IMR-90 (cell line): ENCODE measurements around the gene DYTN. TPM values are rescaled to one million over a fixed set of nuclear protein-coding genes. Genes with fewer than 3 reads are reported as not detected.

ENCODE experiments used
- ATAC-seq: fragments of 200-7000 bp; cut with Tn5 transposase; 2 replicates; pipeline ENCODE4 v1.9.1; 2020; ENCODE audit warnings: low read depth, mild to moderate bottlenecking, moderate library complexity
- BruUV-seq: library from RNA; stranded (reverse); fragments of 400-500 nt; replicated peaks from 2 replicates; lab custom pipeline; 2021; lab: Mats Ljungman, UMichigan
- CTCF ChIA-PET: fragments of 300-600 bp; formaldehyde crosslinking; extraction: SDS; loops from one replicate; lab custom pipeline; 2021; ENCODE audit warnings: antibody characterized with exemption; lab: Yijun Ruan, JAX
- POLR2A ChIA-PET: fragments of 300-600 bp; sonication (Branson Sonifier 250); formaldehyde crosslinking; loops from one replicate; lab custom pipeline; 2022; ENCODE audit warnings: antibody characterized with exemption; ENCODE audit not compliant: unreplicated experiment; lab: Charles Lee
- DNase-seq: peaks from one replicate; pipeline ENCODE4 v3.0.0; 2013
- H2AFZ ChIP-seq: replicated peaks from 2 replicates; pipeline ENCODE3; 2013; ENCODE audit warnings: low read length, mild to moderate bottlenecking; ENCODE audit not compliant: poor library complexity
- H2AK5ac ChIP-seq: 2 replicates; pipeline ENCODE4 v1.6.1; 2013; ENCODE audit warnings: low read depth, low read length, inconsistent platforms
- H2AK9ac ChIP-seq: replicated peaks from 2 replicates; pipeline ENCODE3; 2013; ENCODE audit warnings: mild to moderate bottlenecking, low read depth, low read length, moderate library complexity; ENCODE audit not compliant: poor library complexity
- H2BK120ac ChIP-seq: 2 replicates; pipeline ENCODE4 v1.6.1; 2013; ENCODE audit warnings: low read depth, low read length, inconsistent platforms
- H2BK15ac ChIP-seq: 3 replicates; pipeline ENCODE4 v1.6.1; 2013; ENCODE audit warnings: low read depth, low read length, inconsistent platforms
- H2BK20ac ChIP-seq: 2 replicates; pipeline ENCODE4 v1.6.1; 2013; ENCODE audit warnings: low read depth, mild to moderate bottlenecking, inconsistent platforms, low read length, moderate library complexity
- H2BK5ac ChIP-seq: 2 replicates; pipeline ENCODE4 v1.6.1; 2013; ENCODE audit warnings: mild to moderate bottlenecking, low read depth, low read length, inconsistent platforms; ENCODE audit not compliant: poor library complexity, severe bottlenecking
- H3K14ac ChIP-seq: replicated peaks from 2 replicates; pipeline ENCODE4 v1.6.1; 2013; ENCODE audit warnings: low read depth, low read length, inconsistent platforms
- H3K18ac ChIP-seq: 2 replicates; pipeline ENCODE4 v1.6.1; 2013; ENCODE audit warnings: low read depth, low read length, control low read depth
- H3K23ac ChIP-seq: 2 replicates; pipeline ENCODE4 v1.6.1; 2013; ENCODE audit warnings: low read depth, low read length, inconsistent platforms
- H3K27ac ChIP-seq: 2 replicates; pipeline ENCODE4 v1.5.1; 2013; ENCODE audit warnings: mild to moderate bottlenecking, control low read depth, low read length; ENCODE audit not compliant: insufficient read depth
- H3K27me3 ChIP-seq: 2 replicates; pipeline ENCODE4 v1.6.1; 2013; ENCODE audit warnings: low read length; ENCODE audit not compliant: control insufficient read depth, insufficient read depth
- H3K36me3 ChIP-seq: 2 replicates; pipeline ENCODE4 v1.6.1; 2013; ENCODE audit warnings: low read length, mixed read lengths; ENCODE audit not compliant: control insufficient read depth, insufficient read depth
- H3K4ac ChIP-seq: 2 replicates; pipeline ENCODE4 v1.6.1; 2013; ENCODE audit warnings: low read depth, low read length, inconsistent platforms
- H3K4me1 ChIP-seq: 2 replicates; pipeline ENCODE4 v1.6.1; 2013; ENCODE audit warnings: low read length, mixed read lengths; ENCODE audit not compliant: control insufficient read depth, insufficient read depth
- H3K4me2 ChIP-seq: 2 replicates; pipeline ENCODE4 v1.6.1; 2013; ENCODE audit warnings: low read depth, mild to moderate bottlenecking, control low read depth, low read length, moderate library complexity
- H3K4me3 ChIP-seq: 2 replicates; pipeline ENCODE4 v1.5.1; 2013; ENCODE audit warnings: low read depth, mild to moderate bottlenecking, control low read depth, low read length, moderate library complexity; ENCODE audit not compliant: insufficient read depth
- H3K56ac ChIP-seq: 2 replicates; pipeline ENCODE4 v1.6.1; 2013; ENCODE audit warnings: low read length, inconsistent platforms; ENCODE audit not compliant: insufficient read depth; ENCODE audit errors: extremely low read depth
- H3K79me1 ChIP-seq, 2 experiments: 2 replicates each; pipeline ENCODE4 v1.6.1; 2013; ENCODE audit warnings: low read length in 2 of 2, inconsistent platforms in 1 of 2, low read depth in 1 of 2
- H3K9ac ChIP-seq: 2 replicates; pipeline ENCODE4 v1.6.1; 2013; ENCODE audit warnings: low read depth, low read length, control low read depth
- H3K9me1 ChIP-seq: 2 replicates; pipeline ENCODE4 v1.6.1; 2013; ENCODE audit warnings: low read length, inconsistent platforms; ENCODE audit not compliant: insufficient read depth
- H3K9me3 ChIP-seq: 2 replicates; pipeline ENCODE4 v1.6.1; 2013; ENCODE audit warnings: low read length; ENCODE audit not compliant: control insufficient read depth, insufficient read depth
- H4K20me1 ChIP-seq: 2 replicates; pipeline ENCODE4 v1.6.1; 2013; ENCODE audit warnings: low read length, inconsistent platforms; ENCODE audit not compliant: insufficient read depth
- H4K5ac ChIP-seq: 2 replicates; pipeline ENCODE4 v1.6.1; 2013; ENCODE audit warnings: mild to moderate bottlenecking, low read depth, low read length, control low read depth
- H4K8ac ChIP-seq, 2 experiments: 2 replicates each; pipeline ENCODE4 v1.6.1; 2013; ENCODE audit warnings: low read depth in 2 of 2, low read length in 2 of 2, control low read depth in 1 of 2, inconsistent platforms in 1 of 2
- H4K91ac ChIP-seq: 2 replicates; pipeline ENCODE4 v1.6.1; 2013; ENCODE audit warnings: low read depth, low read length, inconsistent platforms; ENCODE audit not compliant: insufficient read depth
- BHLHE40 ChIP-seq: fragments of 150-350 bp; IDR thresholded peaks from 2 replicates; pipeline ENCODE4 v1.6.1; 2016; ENCODE audit warnings: mild to moderate bottlenecking, low read depth, low read length
- FOS ChIP-seq: fragments of 150-350 bp; IDR thresholded peaks from 2 replicates; pipeline ENCODE4 v1.6.1; 2016; ENCODE audit warnings: low read depth, low read length
- MAFK ChIP-seq: IDR thresholded peaks from 2 replicates; pipeline ENCODE4 v1.6.1; 2012; ENCODE audit warnings: low read depth, low read length, improper control_type of control experiment
- MAZ ChIP-seq: IDR thresholded peaks from 2 replicates; pipeline ENCODE4 v1.6.1; 2012; ENCODE audit warnings: low read depth, mild to moderate bottlenecking, low read length, improper control_type of control experiment, moderate library complexity, borderline replicate concordance
- MXI1 ChIP-seq: IDR thresholded peaks from 2 replicates; pipeline ENCODE4 v1.6.1; 2012; ENCODE audit warnings: low read depth, mild to moderate bottlenecking, low read length, moderate library complexity, borderline replicate concordance
- POLR2A ChIP-seq: IDR thresholded peaks from 2 replicates; pipeline ENCODE4 v1.6.1; 2012; ENCODE audit warnings: mild to moderate bottlenecking, low read depth, low read length
- RCOR1 ChIP-seq: IDR thresholded peaks from 2 replicates; pipeline ENCODE4 v1.6.1; 2012; ENCODE audit warnings: mild to moderate bottlenecking, low read length, improper control_type of control experiment; ENCODE audit not compliant: insufficient replicate concordance
- SMC3 ChIP-seq: fragments of 150-350 bp; IDR thresholded peaks from 2 replicates; pipeline ENCODE4 v1.6.1; 2016; ENCODE audit warnings: low read depth, mild to moderate bottlenecking, antibody characterized with exemption, low read length, moderate library complexity
- WGBS, 2 experiments: methylation state at CpG; one replicate each; pipeline versions ENCODE4 v1.1.5 to v1.1.7; 2013; ENCODE audit warnings: missing lambda C conversion rate in 2 of 2; ENCODE audit not compliant: insufficient read length in 1 of 2; ENCODE audit errors: extremely low coverage in 2 of 2; 5-methylcytosine and 5-hydroxymethylcytosine counted together
- dilution Hi-C: fragments of 300-500 bp; cut with HindIII; formaldehyde crosslinking; loops from one replicate; pipeline ENCODE4 v1.14.3; 2018; ENCODE audit warnings: low sequenced_read_pairs; ENCODE audit not compliant: unreplicated experiment
- in situ Hi-C: fragments of 300-500 bp; cut with MboI; formaldehyde crosslinking; loops from 3 replicates; pipeline ENCODE4 v1.14.3; 2019; ENCODE audit warnings: low sequenced_read_pairs, inconsistent platforms, mixed read lengths
- intact Hi-C: fragments of 100-400 bp; cut with micrococcal nuclease; formaldehyde crosslinking; loops from 2 replicates; pipeline ENCODE4 v1.10.0; 2022
- polyA plus RNA-seq, 3 experiments: library from polyadenylated mRNA; depleted of rRNA; stranded (reverse); fragments of >200 nt; gene quantifications; 2 replicates each; pipeline ENCODE4 v1.2.3, GENCODE V29; 2012; ENCODE audit warnings: low replicate concordance in 1 of 3
- total RNA-seq: library from RNA; depleted of rRNA; stranded (reverse); fragments of >200 nt; gene quantifications from 2 replicates; pipeline ENCODE4 v1.2.3, GENCODE V29; 2012
- TF ChIP-seq, protein P1 (sequence below): conservative IDR thresholded peaks from 2 replicates; pipeline ENCODE4 v1.5.1; 2012; ENCODE audit warnings: mild to moderate bottlenecking, low read depth, low read length, improper control_type of control experiment
- TF ChIP-seq, protein P2 (sequence below): fragments of 150-350 bp; IDR thresholded peaks from 2 replicates; pipeline ENCODE4 v1.6.1; 2017; ENCODE audit warnings: mild to moderate bottlenecking, antibody characterized with exemption, low read length, low read depth

DYTN gene
- total and polyA plus RNA-seq, 2 of the 4 experiments (the other 2 are of a cell fraction) = not detected

- Histone ChIP-seq H3K9me3 (no peaks in the 10 kb centered on the region), H3K27me3 (no peaks in the 10 kb centered on the region; the same call in 1 of the 2 replicates), H3K27ac (no peak overlapping the region), H2AFZ (no peak overlapping the region), H2BK120ac (no peak overlapping the region), H4K20me1 (no peaks in the 10 kb centered on the region), H3K14ac (no peak overlapping the region), H3K36me3 (no peaks in the 10 kb centered on the region), H3K9me1 (no peaks in the 10 kb centered on the region), H3K23ac (no peak overlapping the region), H2AK9ac (no peak overlapping the region), H4K8ac (no peak overlapping the region), H3K79me1 (no peaks in the 10 kb centered on the region), H3K4ac (no peak overlapping the region), H4K91ac (no peak overlapping the region), H3K18ac (no peak overlapping the region), H4K5ac (no peak overlapping the region), H3K9ac (no peak overlapping the region), H3K4me2 (no peak overlapping the region), H2AK5ac (no peak overlapping the region), H2BK20ac (no peak overlapping the region), H2BK15ac (no peak overlapping the region), H2BK5ac (no peak overlapping the region), H3K4me3 (no peak overlapping the region), H3K56ac (no peak overlapping the region), H3K4me1 (no peaks in the 10 kb centered on the region)
- CTCF ChIA-PET = no interaction called here
- ATAC-seq (no peak), DNase-seq (no peak)
- TF ChIP-seq BHLHE40 (no peak), MXI1 (no peak), MAFK (no peak), POLR2A (no peak), FOS (no peak), MAZ (no peak), RCOR1 (no peak), SMC3 (no peak)
- TF ChIP-seq, protein P1, sequence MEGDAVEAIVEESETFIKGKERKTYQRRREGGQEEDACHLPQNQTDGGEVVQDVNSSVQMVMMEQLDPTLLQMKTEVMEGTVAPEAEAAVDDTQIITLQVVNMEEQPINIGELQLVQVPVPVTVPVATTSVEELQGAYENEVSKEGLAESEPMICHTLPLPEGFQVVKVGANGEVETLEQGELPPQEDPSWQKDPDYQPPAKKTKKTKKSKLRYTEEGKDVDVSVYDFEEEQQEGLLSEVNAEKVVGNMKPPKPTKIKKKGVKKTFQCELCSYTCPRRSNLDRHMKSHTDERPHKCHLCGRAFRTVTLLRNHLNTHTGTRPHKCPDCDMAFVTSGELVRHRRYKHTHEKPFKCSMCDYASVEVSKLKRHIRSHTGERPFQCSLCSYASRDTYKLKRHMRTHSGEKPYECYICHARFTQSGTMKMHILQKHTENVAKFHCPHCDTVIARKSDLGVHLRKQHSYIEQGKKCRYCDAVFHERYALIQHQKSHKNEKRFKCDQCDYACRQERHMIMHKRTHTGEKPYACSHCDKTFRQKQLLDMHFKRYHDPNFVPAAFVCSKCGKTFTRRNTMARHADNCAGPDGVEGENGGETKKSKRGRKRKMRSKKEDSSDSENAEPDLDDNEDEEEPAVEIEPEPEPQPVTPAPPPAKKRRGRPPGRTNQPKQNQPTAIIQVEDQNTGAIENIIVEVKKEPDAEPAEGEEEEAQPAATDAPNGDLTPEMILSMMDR = no peak
- TF ChIP-seq, protein P2, sequence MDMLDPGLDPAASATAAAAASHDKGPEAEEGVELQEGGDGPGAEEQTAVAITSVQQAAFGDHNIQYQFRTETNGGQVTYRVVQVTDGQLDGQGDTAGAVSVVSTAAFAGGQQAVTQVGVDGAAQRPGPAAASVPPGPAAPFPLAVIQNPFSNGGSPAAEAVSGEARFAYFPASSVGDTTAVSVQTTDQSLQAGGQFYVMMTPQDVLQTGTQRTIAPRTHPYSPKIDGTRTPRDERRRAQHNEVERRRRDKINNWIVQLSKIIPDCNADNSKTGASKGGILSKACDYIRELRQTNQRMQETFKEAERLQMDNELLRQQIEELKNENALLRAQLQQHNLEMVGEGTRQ = no peak
- WGBS, 2 experiments = no CpG with 5 or more reads among the region's 2 CpGs
- BruUV-seq = no TSS peak
- in situ Hi-C loops = no loop called here
- POLR2A ChIA-PET = no interaction called here
- dilution Hi-C loops = no loop called here
- intact Hi-C loops = no loop called here
Observed at GRCh38 chr2:206626108-206626507, 92.1 kb downstream of the DYTN start.
